Right atrium auricular region (tissue), 2 donors: ENCODE measurements around the gene SLC7A5. TPM values are rescaled to one million over a fixed set of nuclear protein-coding genes. Genes with fewer than 3 reads are reported as not detected.

Experiments
- DNase-seq: peaks from one replicate; pipeline ENCODE4 v3.0.0-alpha.2; 2019; ENCODE audit warnings: low spot score
- H3K27ac ChIP-seq, 2 donors: fragments of 200-600 bp; sonication (generic); 1 replicate in 1 of 2; 2 replicates in 1 of 2; pipeline ENCODE4 v1.5.1; 2016 to 2019
- H3K27me3 ChIP-seq, 2 donors: fragments of 200-600 bp; sonication (generic); one replicate each; pipeline versions ENCODE4 v1.5.1 to v1.6.0; 2017 to 2019
- H3K36me3 ChIP-seq: fragments of 200-600 bp; sonication (generic); one replicate; pipeline ENCODE4 v1.5.1; 2016
- H3K4me1 ChIP-seq, 2 donors: fragments of 200-600 bp; sonication (generic); one replicate each; pipeline versions ENCODE4 v1.5.1 to v1.6.0; 2017 to 2019
- H3K4me3 ChIP-seq, 2 donors: fragments of 200-600 bp; sonication (generic); 1 replicate in 1 of 2; 2 replicates in 1 of 2; pipeline ENCODE4 v1.5.1; 2017 to 2019; ENCODE audit warnings: mild to moderate bottlenecking in 1 of 2, moderate library complexity in 1 of 2
- H3K9me3 ChIP-seq, 2 donors: fragments of 200-600 bp; sonication (generic); one replicate each; pipeline ENCODE4 v1.5.1; 2019
- total RNA-seq, 2 donors: library from RNA; depleted of rRNA; stranded (reverse); fragments of >200 nt; gene quantifications; one replicate each; pipeline ENCODE4 v1.1.0, GENCODE V29; 2016
- TF ChIP-seq, protein P1 (sequence below), 2 donors: fragments of 200-600 bp; sonication (generic); IDR thresholded peaks; one replicate each; pipeline ENCODE4 v1.5.1; 2019; ENCODE audit warnings: antibody characterized with exemption in 2 of 2

SLC7A5 gene
- total RNA-seq, 2 donors from 2014 or later, result 5.8 to 12.8 TPM

GRCh38 chr16:87834668-87835473 is 34.4 kb downstream of the SLC7A5 start:
- peak overlapping the region; percentile 73 to 76 for H3K27ac ChIP-seq
- no peaks in the 10 kb centered on the region for H3K27me3 ChIP-seq
- H3K4me1 ChIP-seq, result peaks cover 0 to 20% of the 10 kb centered on the region in 2 donors
- DNase-seq, result no peak
- TF ChIP-seq, protein P1, sequence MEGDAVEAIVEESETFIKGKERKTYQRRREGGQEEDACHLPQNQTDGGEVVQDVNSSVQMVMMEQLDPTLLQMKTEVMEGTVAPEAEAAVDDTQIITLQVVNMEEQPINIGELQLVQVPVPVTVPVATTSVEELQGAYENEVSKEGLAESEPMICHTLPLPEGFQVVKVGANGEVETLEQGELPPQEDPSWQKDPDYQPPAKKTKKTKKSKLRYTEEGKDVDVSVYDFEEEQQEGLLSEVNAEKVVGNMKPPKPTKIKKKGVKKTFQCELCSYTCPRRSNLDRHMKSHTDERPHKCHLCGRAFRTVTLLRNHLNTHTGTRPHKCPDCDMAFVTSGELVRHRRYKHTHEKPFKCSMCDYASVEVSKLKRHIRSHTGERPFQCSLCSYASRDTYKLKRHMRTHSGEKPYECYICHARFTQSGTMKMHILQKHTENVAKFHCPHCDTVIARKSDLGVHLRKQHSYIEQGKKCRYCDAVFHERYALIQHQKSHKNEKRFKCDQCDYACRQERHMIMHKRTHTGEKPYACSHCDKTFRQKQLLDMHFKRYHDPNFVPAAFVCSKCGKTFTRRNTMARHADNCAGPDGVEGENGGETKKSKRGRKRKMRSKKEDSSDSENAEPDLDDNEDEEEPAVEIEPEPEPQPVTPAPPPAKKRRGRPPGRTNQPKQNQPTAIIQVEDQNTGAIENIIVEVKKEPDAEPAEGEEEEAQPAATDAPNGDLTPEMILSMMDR (IDR thresholded peaks at IDR 0.05), result no peak
- H3K9me3 ChIP-seq, result no peaks in the 10 kb centered on the region
- no peak overlapping the region for H3K4me3 ChIP-seq
- H3K36me3 ChIP-seq, result peaks cover 28% of the 10 kb centered on the region

DNA sequence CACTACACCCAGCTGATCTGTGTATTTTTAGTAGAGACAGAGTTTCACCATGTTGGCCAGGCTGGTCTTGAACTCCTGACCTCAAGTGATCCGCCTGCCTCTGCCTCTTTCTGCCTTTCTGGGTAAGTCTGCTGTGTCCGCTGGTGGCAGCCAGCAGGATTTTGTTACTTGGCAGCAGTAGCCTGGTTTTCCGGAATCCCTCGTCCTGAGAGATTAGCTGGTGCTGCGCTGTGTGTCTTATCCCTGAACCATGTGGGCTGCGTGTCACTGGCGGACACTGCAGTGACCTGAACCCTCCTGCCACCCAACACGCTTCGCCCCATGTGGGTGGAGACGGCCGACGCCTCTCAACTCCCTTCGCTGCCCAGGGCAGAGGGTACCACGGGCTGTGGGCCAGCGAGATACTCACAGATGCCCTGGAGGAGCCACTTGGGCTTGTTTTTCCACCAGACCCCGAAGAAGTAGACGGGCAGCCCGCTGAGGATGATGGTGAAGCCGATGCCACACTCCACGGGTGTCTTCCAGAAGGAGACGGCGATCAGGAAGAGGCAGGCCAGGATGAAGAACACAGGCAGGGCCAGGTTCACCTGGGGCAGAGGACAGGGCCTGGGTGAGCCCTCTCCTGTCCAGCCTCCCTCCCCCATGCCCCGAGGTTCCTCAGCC is 35.2 kb downstream of the SLC7A5 start:
- TF ChIP-seq, protein P1 (IDR thresholded peaks at IDR 0.05), result no peak
- Histone ChIP-seq H3K4me3 (no peak overlapping the region), H3K4me1 (peaks cover 0 to 20% of the 10 kb centered on the region in 2 donors), H3K36me3 (peaks cover 21% of the 10 kb centered on the region), H3K27me3 (no peaks in the 10 kb centered on the region), H3K9me3 (no peaks in the 10 kb centered on the region), H3K27ac (peak overlapping the region; percentile 73 to 76)
- no peak for DNase-seq

DNA sequence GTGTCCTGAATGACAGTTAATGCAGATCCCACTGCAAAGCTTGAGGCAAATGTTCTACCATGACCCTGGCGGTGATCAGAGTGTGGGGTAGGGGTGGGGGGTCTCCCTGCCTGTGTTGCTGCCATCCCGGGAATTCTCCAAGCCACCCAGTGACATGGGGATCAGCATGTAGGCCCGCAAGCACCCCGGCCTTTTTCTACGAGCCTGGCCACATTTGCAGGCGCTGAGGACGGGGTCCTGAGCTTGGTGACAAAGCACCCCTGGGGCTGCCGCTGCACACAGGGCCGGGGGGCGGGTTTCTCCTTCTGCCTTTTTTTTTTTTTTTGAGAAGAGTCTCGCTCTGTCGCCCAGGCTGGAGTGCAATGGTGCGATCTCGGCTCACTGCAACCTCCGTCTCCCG is 35.8 kb downstream of the SLC7A5 start:
- no peak for DNase-seq
- TF ChIP-seq, protein P1 (IDR thresholded peaks at IDR 0.05), result no peak
- peaks cover 0 to 20% of the 10 kb centered on the region in 2 donors for H3K4me1 ChIP-seq
- H3K27me3 ChIP-seq, result no peaks in the 10 kb centered on the region
- no peak overlapping the region for H3K27ac ChIP-seq
- H3K9me3 ChIP-seq, result no peaks in the 10 kb centered on the region
- H3K36me3 ChIP-seq, result peaks cover 15% of the 10 kb centered on the region
- H3K4me3 ChIP-seq, result no peak overlapping the region

DNA sequence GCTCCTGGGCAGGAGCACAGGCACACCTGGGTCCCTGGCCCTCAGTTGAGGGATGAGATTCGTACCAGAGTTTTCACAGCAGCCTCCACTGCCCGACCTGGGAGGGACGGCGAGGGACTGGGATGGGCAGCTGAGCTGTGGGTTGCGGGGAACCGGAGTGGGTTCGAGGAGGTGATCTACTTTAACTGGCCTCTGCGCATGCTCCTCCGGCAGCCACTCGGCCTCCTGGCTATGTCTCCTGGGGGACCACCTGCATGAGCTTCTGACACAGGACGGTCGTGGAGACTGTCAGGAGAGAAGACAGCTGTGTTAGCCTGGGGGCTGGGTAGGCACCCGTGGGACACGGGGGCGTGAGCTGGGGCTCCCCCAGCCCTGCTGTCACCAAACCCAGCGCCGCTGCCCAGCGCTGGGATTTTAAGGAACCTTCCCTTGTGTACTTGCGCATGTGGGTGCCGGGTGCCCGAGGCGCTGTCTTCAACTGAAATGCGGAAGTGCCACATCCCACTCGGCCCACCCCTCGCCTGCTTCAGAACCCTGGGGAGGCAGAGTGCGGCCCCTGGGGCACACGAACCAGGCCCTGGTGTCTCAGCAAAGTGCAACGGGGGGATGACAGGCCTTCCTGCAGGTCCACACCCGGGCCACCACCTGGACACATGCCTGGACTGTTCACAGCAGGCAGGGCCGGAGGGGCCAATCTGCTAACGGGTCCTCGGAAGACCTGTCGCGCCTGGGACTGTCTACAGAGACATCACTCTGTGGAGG is 36.4 kb downstream of the SLC7A5 start:
- Histone ChIP-seq H3K27ac (no peak overlapping the region), H3K9me3 (no peaks in the 10 kb centered on the region), H3K27me3 (no peaks in the 10 kb centered on the region), H3K4me3 (no peak overlapping the region), H3K36me3 (peaks cover 15% of the 10 kb centered on the region), H3K4me1 (peaks cover 0 to 20% of the 10 kb centered on the region in 2 donors)
- no peak for DNase-seq
- TF ChIP-seq, protein P1 (IDR thresholded peaks at IDR 0.05), result no peak

GRCh38 chr16:87832137-87832527 is 37.2 kb downstream of the SLC7A5 start:
- Histone ChIP-seq H3K27ac (no peak overlapping the region), H3K36me3 (peaks cover 15% of the 10 kb centered on the region)

More at GRCh38 chr16:87832137-87832527, 37.2 kb downstream of the SLC7A5 start:
- DNase-seq, result no peak
- Histone ChIP-seq H3K4me3 (no peak overlapping the region), H3K9me3 (no peaks in the 10 kb centered on the region), H3K4me1 (peaks cover 0 to 20% of the 10 kb centered on the region in 2 donors), H3K27me3 (no peaks in the 10 kb centered on the region)
- TF ChIP-seq, protein P1 (IDR thresholded peaks at IDR 0.05), result no peak
